OCI-LY7 (cell line): ENCODE results near the gene LYPLAL1.

Experiments used
- CTCF ChIP-seq: fragments of 200-600 bp; sonication (generic); conservative IDR thresholded peaks from 2 replicates; pipeline ENCODE4 v1.5.1; 2014; ENCODE audit warnings: mild to moderate bottlenecking, antibody characterized with exemption, low read length, moderate library complexity, mixed read lengths
- EZH2phosphoT487 ChIP-seq: fragments of 200-600 bp; sonication (generic); IDR thresholded peaks from 2 replicates; pipeline ENCODE4 v1.6.1; 2018; ENCODE audit warnings: low read depth, borderline replicate concordance, mild to moderate bottlenecking, mixed run types, antibody characterized with exemption, low read length, moderate library complexity, mixed read lengths

GRCh38 chr1:219174460-219175211 is 958 bp downstream of the LYPLAL1 start:
- TF ChIP-seq CTCF (no peak), EZH2phosphoT487 (no peak)
